PC-9 (cell line): ENCODE data around the gene TCTN2.

Source experiments
- CTCF ChIP-seq: fragments of 200-600 bp; sonication (generic); conservative IDR thresholded peaks from 2 replicates; pipeline ENCODE4 v1.6.1; 2017; ENCODE audit warnings: mixed run types, antibody characterized with exemption, mild to moderate bottlenecking, moderate library complexity
- EZH2 ChIP-seq: fragments of 200-600 bp; sonication (generic); IDR thresholded peaks from 2 replicates; pipeline ENCODE4 v1.8.0; 2017; ENCODE audit warnings: antibody characterized with exemption, low read depth

- TF ChIP-seq CTCF, result no peak
- no peak for TF ChIP-seq EZH2
Observed at GRCh38 chr12:123621619-123622530, 49.0 kb upstream of the TCTN2 start.
